ENCODE measurements around the gene JPH4. TPM values are rescaled to one million over a fixed set of nuclear protein-coding genes. Genes with fewer than 3 reads are reported as not detected.

Gene JPH4
- polyA plus RNA-seq, 3 donors: 2.2 to 4.1 (median 3.7) TPM

- Mint-ChIP-seq H3K4me1 (no peaks in the 10 kb centered on the region), H3K27me3 (ENCODE audit: low read depth in 3 of 3) (peaks cover 2 to 4% (median 3%) of the 10 kb centered on the region in 3 donors), H3K27ac (no peak overlapping the region), H3K36me3 (no peaks in the 10 kb centered on the region), H3K4me3 (no peak overlapping the region), H3K9me3 (peaks cover 9 to 27% (median 17%) of the 10 kb centered on the region in 7 donors)
- H3K4me2 ChIP-seq (replicated peaks; ENCODE audit: extremely low read depth, low read length, poor library complexity, severe bottlenecking): no peak overlapping the region
- H4K20me1 ChIP-seq (ENCODE audit: insufficient read depth, low read length): no peaks in the 10 kb centered on the region
- H3K27ac ChIP-seq (ENCODE audit: low read depth in 1 of 2, low read length in 2 of 2): no peak overlapping the region
- TF ChIP-seq, protein P1, sequence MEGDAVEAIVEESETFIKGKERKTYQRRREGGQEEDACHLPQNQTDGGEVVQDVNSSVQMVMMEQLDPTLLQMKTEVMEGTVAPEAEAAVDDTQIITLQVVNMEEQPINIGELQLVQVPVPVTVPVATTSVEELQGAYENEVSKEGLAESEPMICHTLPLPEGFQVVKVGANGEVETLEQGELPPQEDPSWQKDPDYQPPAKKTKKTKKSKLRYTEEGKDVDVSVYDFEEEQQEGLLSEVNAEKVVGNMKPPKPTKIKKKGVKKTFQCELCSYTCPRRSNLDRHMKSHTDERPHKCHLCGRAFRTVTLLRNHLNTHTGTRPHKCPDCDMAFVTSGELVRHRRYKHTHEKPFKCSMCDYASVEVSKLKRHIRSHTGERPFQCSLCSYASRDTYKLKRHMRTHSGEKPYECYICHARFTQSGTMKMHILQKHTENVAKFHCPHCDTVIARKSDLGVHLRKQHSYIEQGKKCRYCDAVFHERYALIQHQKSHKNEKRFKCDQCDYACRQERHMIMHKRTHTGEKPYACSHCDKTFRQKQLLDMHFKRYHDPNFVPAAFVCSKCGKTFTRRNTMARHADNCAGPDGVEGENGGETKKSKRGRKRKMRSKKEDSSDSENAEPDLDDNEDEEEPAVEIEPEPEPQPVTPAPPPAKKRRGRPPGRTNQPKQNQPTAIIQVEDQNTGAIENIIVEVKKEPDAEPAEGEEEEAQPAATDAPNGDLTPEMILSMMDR (IDR thresholded peaks at IDR 0.05): no peak
- peaks cover 11 to 16% of the 10 kb centered on the region in 2 donors for H3K9me3 ChIP-seq (replicated peaks in 1 of 2; ENCODE audit: control insufficient read depth in 1 of 2, insufficient read depth in 1 of 2, low read length in 2 of 2)
- H3K9ac ChIP-seq (ENCODE audit: insufficient read depth, low read length, poor library complexity, severe bottlenecking): no peak overlapping the region
- 94% methylated on average over 3 of the region's 4 CpGs for WGBS (ENCODE audit: insufficient coverage)
- no peak overlapping the region for H2AFZ ChIP-seq (ENCODE audit: insufficient read depth, low read depth, low read length, poor library complexity, severe bottlenecking)
- no peak for DNase-seq
- no peaks in the 10 kb centered on the region for H3K79me2 ChIP-seq (ENCODE audit: insufficient read depth, low read length)
- intact Hi-C loops (cut with micrococcal nuclease): no loop called here
- H3K4me3 ChIP-seq (replicated peaks in 1 of 3; ENCODE audit: low read depth in 2 of 3, low read length in 3 of 3): no peak overlapping the region
- H3K4me1 ChIP-seq (ENCODE audit: control insufficient read depth in 1 of 2, insufficient read depth in 2 of 2, low read length in 2 of 2): no peaks in the 10 kb centered on the region
- no peaks in the 10 kb centered on the region for H3K27me3 ChIP-seq (ENCODE audit: control insufficient read depth in 2 of 2, insufficient read depth in 2 of 2, low read length in 2 of 2)
- no peaks in the 10 kb centered on the region for H3K36me3 ChIP-seq (replicated peaks in 1 of 2; ENCODE audit: control insufficient read depth in 1 of 2, insufficient read depth in 2 of 2, low read length in 2 of 2)
Measured at GRCh38 chr14:23621932-23622730, 43.5 kb upstream of the JPH4 start.

- no peak overlapping the region for H2AFZ ChIP-seq (ENCODE audit: insufficient read depth, low read depth, low read length, poor library complexity, severe bottlenecking)
- no peaks in the 10 kb centered on the region for H3K27me3 ChIP-seq (ENCODE audit: control insufficient read depth in 2 of 2, insufficient read depth in 2 of 2, low read length in 2 of 2)
- no peak overlapping the region for H3K4me3 Mint-ChIP-seq
- peaks cover 0 to 4% (median 3%) of the 10 kb centered on the region in 3 donors for H3K27me3 Mint-ChIP-seq (ENCODE audit: low read depth in 3 of 3)
- no peaks in the 10 kb centered on the region for H4K20me1 ChIP-seq (ENCODE audit: insufficient read depth, low read length)
- H3K4me1 ChIP-seq (ENCODE audit: control insufficient read depth in 1 of 2, insufficient read depth in 2 of 2, low read length in 2 of 2): no peaks in the 10 kb centered on the region
- H3K4me2 ChIP-seq (replicated peaks; ENCODE audit: extremely low read depth, low read length, poor library complexity, severe bottlenecking): no peak overlapping the region
- no peak overlapping the region for H3K4me3 ChIP-seq (replicated peaks in 1 of 3; ENCODE audit: low read depth in 2 of 3, low read length in 3 of 3)
- no peaks in the 10 kb centered on the region for H3K79me2 ChIP-seq (ENCODE audit: insufficient read depth, low read length)
- H3K9me3 Mint-ChIP-seq: peaks cover 9 to 27% (median 17%) of the 10 kb centered on the region in 7 donors
- peaks cover 11 to 16% of the 10 kb centered on the region in 2 donors for H3K9me3 ChIP-seq (replicated peaks in 1 of 2; ENCODE audit: control insufficient read depth in 1 of 2, insufficient read depth in 1 of 2, low read length in 2 of 2)
- TF ChIP-seq, protein P1 (IDR thresholded peaks at IDR 0.05): no peak
- H3K36me3 ChIP-seq (replicated peaks in 1 of 2; ENCODE audit: control insufficient read depth in 1 of 2, insufficient read depth in 2 of 2, low read length in 2 of 2): no peaks in the 10 kb centered on the region
- DNase-seq: no peak
- intact Hi-C loops (cut with micrococcal nuclease): no loop called here
- no peaks in the 10 kb centered on the region for H3K4me1 Mint-ChIP-seq
- H3K27ac Mint-ChIP-seq: no peak overlapping the region
- no peak overlapping the region for H3K9ac ChIP-seq (ENCODE audit: insufficient read depth, low read length, poor library complexity, severe bottlenecking)
- H3K36me3 Mint-ChIP-seq: no peaks in the 10 kb centered on the region
- no peak overlapping the region for H3K27ac ChIP-seq (ENCODE audit: low read depth in 1 of 2, low read length in 2 of 2)
- WGBS (ENCODE audit: insufficient coverage): 64% methylated on average over 3 of the region's 6 CpGs
Measured at GRCh38 chr14:23621204-23621931, 42.8 kb upstream of the JPH4 start.

All from CD14-positive monocyte (primary cell).